D721Med (cell line): ENCODE data around the gene INPPL1.
"Not testable (repeated sequence)": the region's sequence is repeated elsewhere in the genome, so short reads cannot be mapped to it uniquely, and the experiment has no call there.

Source experiments
- DNase-seq: peaks from one replicate; pipeline ENCODE4 v3.0.0; 2011; ENCODE audit warnings: low spot score; ENCODE audit not compliant: insufficient read length
- FAIRE-seq: peaks from 2 replicates; lab custom pipeline; 2011; peaks lifted over from hg19 to GRCh38; lab: Jason Lieb, UNC
- CTCF ChIP-seq: IDR thresholded peaks from 2 replicates; pipeline ENCODE4 v1.5.1; 2012; ENCODE audit warnings: mild to moderate bottlenecking, control low read depth; ENCODE audit not compliant: insufficient read depth; ENCODE audit errors: missing control alignments

The INPPL1 gene

GRCh38 chr11:72263361-72263760 is 38.8 kb downstream of the INPPL1 start:
- FAIRE-seq (no peak), DNase-seq (no peak)
- TF ChIP-seq CTCF = no peak

- FAIRE-seq = no peak
- no peak for DNase-seq
- no peak for TF ChIP-seq CTCF
These were observed 41.4 kb downstream of the INPPL1 start for GRCh38 chr11:72265951-72266350.

GRCh38 chr11:72266960-72267359 is 42.4 kb downstream of the INPPL1 start:
- FAIRE-seq, DNase-seq: not testable (repeated sequence)

- DNase-seq (no peak), FAIRE-seq (no peak)
- no peak for TF ChIP-seq CTCF
These were observed 43.5 kb downstream of the INPPL1 start for GRCh38 chr11:72267956-72268617.

GRCh38 chr11:72271980-72272379 is 47.4 kb downstream of the INPPL1 start:
- no peak for FAIRE-seq
- no peak for DNase-seq
- no peak for TF ChIP-seq CTCF

- no peak for DNase-seq
- no peak for FAIRE-seq
- TF ChIP-seq CTCF = no peak
These were observed 49.9 kb downstream of the INPPL1 start for GRCh38 chr11:72274435-72274834.

GRCh38 chr11:72278905-72279304 is 54.3 kb downstream of the INPPL1 start:
- FAIRE-seq (no peak), DNase-seq (no peak)
- no peak for TF ChIP-seq CTCF

GRCh38 chr11:72280037-72280436 is 55.5 kb downstream of the INPPL1 start:
- TF ChIP-seq CTCF = no peak
- no peak for FAIRE-seq
- no peak for DNase-seq
